GM19351 (cell line): ENCODE results near the gene KLHL40.

ENCODE experiments used
- ATAC-seq: cut with Tn5 transposase; IDR thresholded peaks from one replicate; pipeline ENCODE4 v1.9.1; 2021; ENCODE audit warnings: mild to moderate bottlenecking, moderate library complexity; ENCODE audit not compliant: unreplicated experiment

The KLHL40 gene

GRCh38 chr3:42688487-42689420 is 3.4 kb downstream of the KLHL40 start:
- ATAC-seq: no peak

GRCh38 chr3:42689421-42690014 is 4.2 kb downstream of the KLHL40 start:
- no peak for ATAC-seq

- no peak for ATAC-seq
Measured at GRCh38 chr3:42690191-42690590, 4.9 kb downstream of the KLHL40 start.

- no peak for ATAC-seq
Measured at GRCh38 chr3:42690766-42691680, 5.7 kb downstream of the KLHL40 start.

GRCh38 chr3:42691816-42692666 is 6.7 kb downstream of the KLHL40 start:
- ATAC-seq: no peak

- ATAC-seq: no peak
Measured at GRCh38 chr3:42692667-42693529, 7.6 kb downstream of the KLHL40 start.

- no peak for ATAC-seq
Measured at GRCh38 chr3:42693530-42693930, 8.2 kb downstream of the KLHL40 start.

- no peak for ATAC-seq
Measured at GRCh38 chr3:42694366-42694765, 9.0 kb downstream of the KLHL40 start.

- ATAC-seq: no peak
Measured at GRCh38 chr3:42696356-42697288, 11.3 kb downstream of the KLHL40 start.

- no peak for ATAC-seq
Measured at GRCh38 chr3:42697289-42698051, 12.1 kb downstream of the KLHL40 start.

- no peak for ATAC-seq
Measured at GRCh38 chr3:42698216-42698910, 13.0 kb downstream of the KLHL40 start.

GRCh38 chr3:42698911-42699230 is 13.5 kb downstream of the KLHL40 start:
- no peak for ATAC-seq

- ATAC-seq: no peak
Measured at GRCh38 chr3:42699511-42699971, 14.2 kb downstream of the KLHL40 start.

- no peak for ATAC-seq
Measured at GRCh38 chr3:42700366-42701288, 15.3 kb downstream of the KLHL40 start.

- ATAC-seq: no peak
Measured at GRCh38 chr3:42701371-42702065, 16.2 kb downstream of the KLHL40 start.
